SK-N-SH (cell line): Measurements from ENCODE around the gene ATL3. TPM values are rescaled to one million over a fixed set of nuclear protein-coding genes. Genes with fewer than 3 reads are reported as not detected.
A peak's percentile ranks its signal among the peaks of the same experiment; 100 is the strongest.

ENCODE experiments used
- CTCF ChIA-PET: fragments of 300-600, 350-600 bp; formaldehyde crosslinking; extraction: SDS; loops from one replicate; lab custom pipeline; 2021; lab: Yijun Ruan, JAX
- POLR2A ChIA-PET: fragments of 350-600 bp; sonication (Branson Sonifier 250); formaldehyde crosslinking; extraction: SDS; loops from one replicate; lab custom pipeline; 2020; ENCODE audit warnings: antibody characterized with exemption, inconsistent platforms; lab: Yijun Ruan, JAX
- DNase-seq: peaks from one replicate; pipeline ENCODE4 v3.0.0; 2012
- H2AFZ ChIP-seq: fragments of 200-600 bp; sonication (generic); 2 replicates; pipeline ENCODE4 v1.8.1; 2016; ENCODE audit warnings: antibody characterized with exemption, mild to moderate bottlenecking, low read depth
- H3F3A ChIP-seq: fragments of 200-600 bp; sonication (generic); replicated peaks from 2 replicates; pipeline ENCODE3; 2016; ENCODE audit warnings: antibody characterized with exemption, mild to moderate bottlenecking; ENCODE audit not compliant: insufficient read depth
- H3K27ac ChIP-seq, 2 experiments: fragments of 200-500 bp in 1 of 2; fragments of 200-600 bp in 1 of 2; sonication (Bioruptor generic) in 1 of 2; sonication (generic), shearing (Covaris generic) in 1 of 2; 2 replicates each; pipeline versions ENCODE4 v1.5.1 to v1.6.1; 2014 to 2016; ENCODE audit warnings: low read depth in 2 of 2, inconsistent platforms in 1 of 2, low read length in 1 of 2, mild to moderate bottlenecking in 1 of 2, mixed read lengths in 1 of 2
- H3K27me3 ChIP-seq: fragments of 200-600 bp; sonication (generic), shearing (Covaris generic); 2 replicates; pipeline ENCODE4 v1.6.1; 2016; ENCODE audit warnings: mixed run types; ENCODE audit not compliant: insufficient read depth
- H3K36me3 ChIP-seq, 2 experiments: fragments of 200-500 bp in 1 of 2; fragments of 200-600 bp in 1 of 2; sonication (Bioruptor generic) in 1 of 2; sonication (generic) in 1 of 2; replicated peaks in 1 of 2; 2 replicates each; pipeline versions ENCODE3 to v1.5.1; 2014 to 2016; ENCODE audit warnings: low read length in 1 of 2, mild to moderate bottlenecking in 1 of 2; ENCODE audit not compliant: insufficient read depth in 2 of 2, control insufficient read depth in 1 of 2
- H3K4me1 ChIP-seq, 2 experiments: fragments of 200-500 bp in 1 of 2; fragments of 200-600 bp in 1 of 2; sonication (Bioruptor generic) in 1 of 2; sonication (generic), shearing (Covaris generic) in 1 of 2; 2 replicates each; pipeline versions ENCODE4 v1.5.1 to v1.6.1; 2014 to 2016; ENCODE audit warnings: low read depth in 1 of 2, low read length in 1 of 2, mixed run types in 1 of 2; ENCODE audit not compliant: insufficient read depth in 2 of 2, control insufficient read depth in 1 of 2
- H3K4me2 ChIP-seq: fragments of 200-600 bp; sonication (generic), shearing (Covaris generic); 2 replicates; pipeline ENCODE4 v1.6.1; 2017; ENCODE audit warnings: mixed run types
- H3K4me3 ChIP-seq, 2 experiments: fragments of 200-500 bp in 1 of 2; fragments of 200-600 bp in 1 of 2; sonication (Bioruptor generic) in 1 of 2; sonication (generic), shearing (Covaris generic) in 1 of 2; 2 replicates each; pipeline versions ENCODE4 v1.5.1 to v1.8.1; 2014 to 2016; ENCODE audit warnings: low read depth in 2 of 2, inconsistent platforms in 1 of 2, low read length in 1 of 2, mild to moderate bottlenecking in 1 of 2, mixed read lengths in 1 of 2, moderate library complexity in 1 of 2
- H3K79me2 ChIP-seq: fragments of 200-600 bp; sonication (generic); 2 replicates; pipeline ENCODE4 v1.8.1; 2017; ENCODE audit warnings: mild to moderate bottlenecking; ENCODE audit not compliant: insufficient read depth
- H3K9ac ChIP-seq: fragments of 200-600 bp; sonication (generic); 2 replicates; pipeline ENCODE4 v1.6.1; 2017; ENCODE audit warnings: mixed run types
- H3K9me2 ChIP-seq: fragments of 200-600 bp; sonication (generic); 2 replicates; pipeline ENCODE4 v1.6.1; 2017; ENCODE audit warnings: mixed run types
- H3K9me3 ChIP-seq: fragments of 200-600 bp; sonication (generic); 2 replicates; pipeline ENCODE4 v1.6.1; 2017; ENCODE audit warnings: mixed run types, mild to moderate bottlenecking, moderate library complexity
- H4K20me1 ChIP-seq: fragments of 200-600 bp; sonication (generic); 2 replicates; pipeline ENCODE4 v1.6.1; 2017; ENCODE audit warnings: mild to moderate bottlenecking, mixed run types; ENCODE audit not compliant: insufficient read depth
- CHD2 ChIP-seq: fragments of 150-350 bp; IDR thresholded peaks from 2 replicates; pipeline ENCODE4 v1.6.1; 2018; ENCODE audit warnings: low read length; ENCODE audit not compliant: partially characterized antibody
- EP300 ChIP-seq, 2 experiments: IDR thresholded peaks; 2 replicates each; pipeline versions ENCODE4 v1.4.0 to v1.6.1; 2012; ENCODE audit warnings: borderline replicate concordance in 1 of 2, low read depth in 1 of 2, low read length in 1 of 2
- EZH2phosphoT487 ChIP-seq: fragments of 200-600 bp; sonication (generic); IDR thresholded peaks from 2 replicates; pipeline ENCODE4 v1.6.1; 2017; ENCODE audit warnings: low read depth, mixed run types, mild to moderate bottlenecking, antibody characterized with exemption, moderate library complexity, borderline replicate concordance
- FOXJ3 ChIP-seq: sonication (generic); formaldehyde crosslinking; IDR thresholded peaks from 2 replicates; pipeline ENCODE4 v1.5.1; 2020; ENCODE audit warnings: mild to moderate bottlenecking, missing genetic modification reagents
- FOXM1 ChIP-seq: IDR thresholded peaks from 2 replicates; pipeline ENCODE4 v1.4.0; 2012; ENCODE audit warnings: low read depth, mild to moderate bottlenecking
- GABPA ChIP-seq: IDR thresholded peaks from 2 replicates; pipeline ENCODE4 v1.4.0; 2012; ENCODE audit warnings: low read depth, mild to moderate bottlenecking
- GATA2 ChIP-seq: sonication (generic); formaldehyde crosslinking; IDR thresholded peaks from 2 replicates; pipeline ENCODE4 v1.5.0; 2020; ENCODE audit warnings: mild to moderate bottlenecking, missing genetic modification reagents
- MEF2A ChIP-seq: IDR thresholded peaks from 2 replicates; pipeline ENCODE4 v1.4.0; 2012; ENCODE audit warnings: low read depth, borderline replicate concordance
- PBX3 ChIP-seq: IDR thresholded peaks from 2 replicates; pipeline ENCODE4; 2012
- POLR2AphosphoS5 ChIP-seq: IDR thresholded peaks from 2 replicates; pipeline ENCODE4 v1.6.1; 2012; ENCODE audit warnings: low read depth, low read length
- RXRA ChIP-seq: IDR thresholded peaks from 2 replicates; pipeline ENCODE4 v1.4.0; 2012; ENCODE audit warnings: low read depth, mild to moderate bottlenecking, borderline replicate concordance
- SIN3A ChIP-seq: IDR thresholded peaks from 2 replicates; pipeline ENCODE4 v1.6.1; 2012; ENCODE audit warnings: low read depth, mild to moderate bottlenecking, low read length, moderate library complexity, borderline replicate concordance
- SMC3 ChIP-seq: IDR thresholded peaks from 2 replicates; pipeline ENCODE4 v1.6.1; 2012; ENCODE audit warnings: low read depth, low read length, improper control_type of control experiment
- TAF1 ChIP-seq: IDR thresholded peaks from 2 replicates; pipeline ENCODE4 v1.6.1; 2012; ENCODE audit warnings: low read depth, mild to moderate bottlenecking, low read length, moderate library complexity, borderline replicate concordance
- TEAD4 ChIP-seq: IDR thresholded peaks from 2 replicates; pipeline ENCODE4 v1.4.0; 2012; ENCODE audit warnings: mild to moderate bottlenecking, borderline replicate concordance; ENCODE audit not compliant: insufficient read depth
- YY1 ChIP-seq: IDR thresholded peaks from 2 replicates; pipeline ENCODE4 v1.4.0; 2012; ENCODE audit warnings: low read depth, mild to moderate bottlenecking
- WGBS: methylation state at CpG from one replicate; pipeline ENCODE4 v1.1.6; 2017; ENCODE audit warnings: low lambda C conversion rate; 5-methylcytosine and 5-hydroxymethylcytosine counted together
- polyA plus RNA-seq, 3 experiments: library from polyadenylated mRNA; depleted of rRNA; stranded (reverse); fragments of >200 nt; gene quantifications; 2 replicates each; pipeline ENCODE4 v1.2.3, GENCODE V29; 2012
- TF ChIP-seq, protein P1 (sequence below): fragments of 150-350 bp; IDR thresholded peaks from 2 replicates; pipeline ENCODE4 v1.6.1; 2017; ENCODE audit warnings: antibody characterized with exemption, low read length, low read depth, borderline replicate concordance
- TF ChIP-seq, protein P2 (sequence below): fragments of 150-350 bp; IDR thresholded peaks from 2 replicates; pipeline ENCODE4 v1.6.1; 2016; ENCODE audit warnings: mild to moderate bottlenecking, low read depth, low read length
- TF ChIP-seq, protein P3 (sequence below): IDR thresholded peaks from 2 replicates; pipeline ENCODE4 v1.4.0; 2012; ENCODE audit warnings: low read depth

The ATL3 gene
- polyA plus RNA-seq, 1 of the 3 experiments (the other 2 are of a cell fraction): 13.1 TPM

- POLR2A ChIA-PET: interaction anchor here (2.3 kb wide), 1 partner anchor 9 kb away, joined by 24 read pairs; the partner anchor contains the start of gene RTN3
Observed at GRCh38 chr11:63672156-63672463, 934 bp upstream of the ATL3 start.

More at GRCh38 chr11:63672156-63672463, 934 bp upstream of the ATL3 start:
- Histone ChIP-seq H3K4me1 (peaks cover 3 to 27% of the 10 kb centered on the region in 2 experiments), H3K79me2 (peaks cover 35% of the 10 kb centered on the region), H3K27me3 (no peaks in the 10 kb centered on the region), H3K9me2 (no peaks in the 10 kb centered on the region), H4K20me1 (peaks cover 12% of the 10 kb centered on the region), H3K4me3 (no peak overlapping the region), H2AFZ (peak overlapping the region; percentile 83; the same call in 1 of the 2 replicates), H3K36me3 (peaks cover 0 to 2% of the 10 kb centered on the region in 2 experiments), H3F3A (peaks cover 47% of the 10 kb centered on the region), H3K9me3 (no peaks in the 10 kb centered on the region), H3K27ac (no peak overlapping the region; a peak in 1 of 4 replicates), H3K4me2 (peak overlapping the region; percentile 90; the same call in 1 of the 2 replicates), H3K9ac (no peak overlapping the region)
- no peak for DNase-seq
- CTCF ChIA-PET: interaction anchor here (0.6 to 4.2 kb wide), 4 partner anchors 9 to 192 kb away, joined by 3 to 31 read pairs (median 5); partner anchors contain the start of gene RTN3
- no peak for TF ChIP-seq TEAD4
- no peak for TF ChIP-seq MEF2A
- no peak for TF ChIP-seq FOXJ3 (CRISPR knock-in tag)
- TF ChIP-seq POLR2AphosphoS5: no peak
- TF ChIP-seq GABPA: no peak
- TF ChIP-seq FOXM1: no peak
- TF ChIP-seq CHD2: no peak
- TF ChIP-seq, protein P1, sequence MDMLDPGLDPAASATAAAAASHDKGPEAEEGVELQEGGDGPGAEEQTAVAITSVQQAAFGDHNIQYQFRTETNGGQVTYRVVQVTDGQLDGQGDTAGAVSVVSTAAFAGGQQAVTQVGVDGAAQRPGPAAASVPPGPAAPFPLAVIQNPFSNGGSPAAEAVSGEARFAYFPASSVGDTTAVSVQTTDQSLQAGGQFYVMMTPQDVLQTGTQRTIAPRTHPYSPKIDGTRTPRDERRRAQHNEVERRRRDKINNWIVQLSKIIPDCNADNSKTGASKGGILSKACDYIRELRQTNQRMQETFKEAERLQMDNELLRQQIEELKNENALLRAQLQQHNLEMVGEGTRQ: no peak
- TF ChIP-seq, protein P2, sequence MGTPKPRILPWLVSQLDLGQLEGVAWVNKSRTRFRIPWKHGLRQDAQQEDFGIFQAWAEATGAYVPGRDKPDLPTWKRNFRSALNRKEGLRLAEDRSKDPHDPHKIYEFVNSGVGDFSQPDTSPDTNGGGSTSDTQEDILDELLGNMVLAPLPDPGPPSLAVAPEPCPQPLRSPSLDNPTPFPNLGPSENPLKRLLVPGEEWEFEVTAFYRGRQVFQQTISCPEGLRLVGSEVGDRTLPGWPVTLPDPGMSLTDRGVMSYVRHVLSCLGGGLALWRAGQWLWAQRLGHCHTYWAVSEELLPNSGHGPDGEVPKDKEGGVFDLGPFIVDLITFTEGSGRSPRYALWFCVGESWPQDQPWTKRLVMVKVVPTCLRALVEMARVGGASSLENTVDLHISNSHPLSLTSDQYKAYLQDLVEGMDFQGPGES: no peak
- TF ChIP-seq YY1: no peak
- no peak for TF ChIP-seq PBX3
- no peak for TF ChIP-seq RXRA
- no peak for TF ChIP-seq EP300 (IDR thresholded peaks at IDR 0.05; ENCODE audit: borderline replicate concordance in 1 of 2, low read depth in 1 of 2, low read length in 1 of 2)
- no peak for TF ChIP-seq SIN3A
- TF ChIP-seq GATA2 (CRISPR knock-in tag): no peak
- no peak for TF ChIP-seq EZH2phosphoT487
- TF ChIP-seq SMC3: no peak
- no peak for TF ChIP-seq TAF1
- TF ChIP-seq, protein P3, sequence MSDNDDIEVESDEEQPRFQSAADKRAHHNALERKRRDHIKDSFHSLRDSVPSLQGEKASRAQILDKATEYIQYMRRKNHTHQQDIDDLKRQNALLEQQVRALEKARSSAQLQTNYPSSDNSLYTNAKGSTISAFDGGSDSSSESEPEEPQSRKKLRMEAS: no peak
- 98% methylated on average over 16 of the region's 16 CpGs for WGBS
